ENCODE measurements around the gene TPT1. TPM values are rescaled to one million over a fixed set of nuclear protein-coding genes. Genes with fewer than 3 reads are reported as not detected.

Gene TPT1
- total RNA-seq, 6 experiments from 2014 or later: 2,421 to 2,688 (median 2,563) TPM

- Mint-ChIP-seq H3K27me3 (ENCODE audit: insufficient read depth) (peaks cover 1% of the 10 kb centered on the region), H3K4me1 (ENCODE audit: low read depth) (peaks cover 21% of the 10 kb centered on the region), H3K9me3 (no peaks in the 10 kb centered on the region), H3K4me3 (no peak overlapping the region), H3K36me3 (ENCODE audit: low read depth) (no peaks in the 10 kb centered on the region), H3K27ac (no peak overlapping the region)
- DNase-seq: no peak
- TF ChIP-seq CTCF (IDR thresholded peaks at IDR 0.05): no peak
Observed at GRCh38 chr13:45306966-45307365, 34.0 kb downstream of the TPT1 start.

GRCh38 chr13:45305079-45305478 lies 35.9 kb downstream of the TPT1 start:
- no peak overlapping the region for H3K4me3 Mint-ChIP-seq
- no peak for TF ChIP-seq CTCF (IDR thresholded peaks at IDR 0.05)
- H3K4me1 Mint-ChIP-seq (ENCODE audit: low read depth): peaks cover 7% of the 10 kb centered on the region
- DNase-seq: no peak
- no peaks in the 10 kb centered on the region for H3K9me3 Mint-ChIP-seq
- no peaks in the 10 kb centered on the region for H3K36me3 Mint-ChIP-seq (ENCODE audit: low read depth)
- H3K27ac Mint-ChIP-seq: no peak overlapping the region
- peaks cover 3% of the 10 kb centered on the region for H3K27me3 Mint-ChIP-seq (ENCODE audit: insufficient read depth)

- H3K27ac Mint-ChIP-seq: no peak overlapping the region
- peaks cover 3% of the 10 kb centered on the region for H3K27me3 Mint-ChIP-seq (ENCODE audit: insufficient read depth)
- no peak for DNase-seq
- H3K4me3 Mint-ChIP-seq: no peak overlapping the region
- H3K4me1 Mint-ChIP-seq (ENCODE audit: low read depth): peaks cover 6% of the 10 kb centered on the region
- no peaks in the 10 kb centered on the region for H3K36me3 Mint-ChIP-seq (ENCODE audit: low read depth)
- TF ChIP-seq CTCF (IDR thresholded peaks at IDR 0.05): no peak
- no peaks in the 10 kb centered on the region for H3K9me3 Mint-ChIP-seq
Observed at GRCh38 chr13:45303866-45304265, 37.1 kb downstream of the TPT1 start.

- DNase-seq: no peak
- H3K9me3 Mint-ChIP-seq: no peaks in the 10 kb centered on the region
- H3K27me3 Mint-ChIP-seq (ENCODE audit: insufficient read depth): peaks cover 3% of the 10 kb centered on the region
- TF ChIP-seq CTCF (IDR thresholded peaks at IDR 0.05): no peak
- peaks cover 6% of the 10 kb centered on the region for H3K4me1 Mint-ChIP-seq (ENCODE audit: low read depth)
- no peak overlapping the region for H3K4me3 Mint-ChIP-seq
- no peak overlapping the region for H3K27ac Mint-ChIP-seq
- H3K36me3 Mint-ChIP-seq (ENCODE audit: low read depth): no peaks in the 10 kb centered on the region
Observed at GRCh38 chr13:45303026-45303425, 38.0 kb downstream of the TPT1 start.

- Mint-ChIP-seq H3K9me3 (no peaks in the 10 kb centered on the region), H3K27me3 (ENCODE audit: insufficient read depth) (peaks cover 3% of the 10 kb centered on the region)
- TF ChIP-seq CTCF (IDR thresholded peaks at IDR 0.05): no peak
Observed at GRCh38 chr13:45302507-45302906, 38.5 kb downstream of the TPT1 start.

GRCh38 chr13:45301263-45301662 lies 39.7 kb downstream of the TPT1 start:
- DNase-seq: no peak
- H3K27ac Mint-ChIP-seq: no peak overlapping the region
- no peak overlapping the region for H3K4me3 Mint-ChIP-seq
- H3K36me3 Mint-ChIP-seq (ENCODE audit: low read depth): no peaks in the 10 kb centered on the region
- peaks cover 7% of the 10 kb centered on the region for H3K4me1 Mint-ChIP-seq (ENCODE audit: low read depth)
- no peaks in the 10 kb centered on the region for H3K9me3 Mint-ChIP-seq
- TF ChIP-seq CTCF (IDR thresholded peaks at IDR 0.05): no peak
- peaks cover 3% of the 10 kb centered on the region for H3K27me3 Mint-ChIP-seq (ENCODE audit: insufficient read depth)

More at GRCh38 chr13:45302507-45302906, 38.5 kb downstream of the TPT1 start:
- Mint-ChIP-seq H3K36me3 (ENCODE audit: low read depth) (no peaks in the 10 kb centered on the region), H3K27ac (no peak overlapping the region), H3K4me3 (no peak overlapping the region), H3K4me1 (ENCODE audit: low read depth) (peaks cover 6% of the 10 kb centered on the region)
- no peak for DNase-seq
